ENCODE measurements around the gene FGD4.

Gene FGD4

GRCh38 chr12:32483499-32483898, 84.1 kb downstream of the FGD4 start:
- TF ChIP-seq CTCF (IDR thresholded peaks at IDR 0.05; ENCODE audit: low read depth, low read length) (peak; percentile 0), MYC (IDR thresholded peaks at IDR 0.05; ENCODE audit: low read depth, low read length) (0 out of 2 replicates have a peak, but pooled peaks have one; percentile 25), POLR2A (IDR thresholded peaks at IDR 0.05; ENCODE audit: extremely low read depth, insufficient read length) (no peak), MAX (IDR thresholded peaks at IDR 0.05; ENCODE audit: low read depth, low read length) (peak; percentile 33; the same call in 1 of the 2 replicates)
- peak; percentile 82 for DNase-seq (ENCODE audit: low read depth)
- no peak overlapping the region for H3K4me3 ChIP-seq (ENCODE audit: low read depth, low read length)

- no peak overlapping the region for H3K4me3 ChIP-seq (ENCODE audit: low read depth, low read length)
- no peak for DNase-seq (ENCODE audit: low read depth)
- TF ChIP-seq MYC (IDR thresholded peaks at IDR 0.05; ENCODE audit: low read depth, low read length) (no peak), MAX (IDR thresholded peaks at IDR 0.05; ENCODE audit: low read depth, low read length) (no peak), POLR2A (IDR thresholded peaks at IDR 0.05; ENCODE audit: extremely low read depth, insufficient read length) (no peak), CTCF (IDR thresholded peaks at IDR 0.05; ENCODE audit: low read depth, low read length) (no peak)
Observed at GRCh38 chr12:32483993-32484392, 84.6 kb downstream of the FGD4 start.

- H3K4me3 ChIP-seq (ENCODE audit: low read depth, low read length): no peak overlapping the region
- no peak for DNase-seq (ENCODE audit: low read depth)
- no peak for TF ChIP-seq MYC (IDR thresholded peaks at IDR 0.05; ENCODE audit: low read depth, low read length)
- no peak for TF ChIP-seq POLR2A (IDR thresholded peaks at IDR 0.05; ENCODE audit: extremely low read depth, insufficient read length)
- TF ChIP-seq CTCF (IDR thresholded peaks at IDR 0.05; ENCODE audit: low read depth, low read length): no peak
- no peak for TF ChIP-seq MAX (IDR thresholded peaks at IDR 0.05; ENCODE audit: low read depth, low read length)
Observed at GRCh38 chr12:32486158-32486557, 86.8 kb downstream of the FGD4 start.

GRCh38 chr12:32488132-32488531, 88.8 kb downstream of the FGD4 start:
- TF ChIP-seq POLR2A (IDR thresholded peaks at IDR 0.05; ENCODE audit: extremely low read depth, insufficient read length) (no peak), MAX (IDR thresholded peaks at IDR 0.05; ENCODE audit: low read depth, low read length) (no peak), CTCF (IDR thresholded peaks at IDR 0.05; ENCODE audit: low read depth, low read length) (no peak), MYC (IDR thresholded peaks at IDR 0.05; ENCODE audit: low read depth, low read length) (no peak)
- no peak for DNase-seq (ENCODE audit: low read depth)
- H3K4me3 ChIP-seq (ENCODE audit: low read depth, low read length): no peak overlapping the region

GRCh38 chr12:32489070-32489469, 89.7 kb downstream of the FGD4 start:
- TF ChIP-seq MYC (IDR thresholded peaks at IDR 0.05; ENCODE audit: low read depth, low read length) (no peak), CTCF (IDR thresholded peaks at IDR 0.05; ENCODE audit: low read depth, low read length) (no peak), POLR2A (IDR thresholded peaks at IDR 0.05; ENCODE audit: extremely low read depth, insufficient read length) (no peak), MAX (IDR thresholded peaks at IDR 0.05; ENCODE audit: low read depth, low read length) (no peak)
- no peak overlapping the region for H3K4me3 ChIP-seq (ENCODE audit: low read depth, low read length)
- DNase-seq (ENCODE audit: low read depth): no peak

- DNase-seq (ENCODE audit: low read depth): no peak
- H3K4me3 ChIP-seq (ENCODE audit: low read depth, low read length): no peak overlapping the region
- TF ChIP-seq CTCF (IDR thresholded peaks at IDR 0.05; ENCODE audit: low read depth, low read length) (no peak), MAX (IDR thresholded peaks at IDR 0.05; ENCODE audit: low read depth, low read length) (no peak), POLR2A (IDR thresholded peaks at IDR 0.05; ENCODE audit: extremely low read depth, insufficient read length) (no peak)
Observed at GRCh38 chr12:32490801-32491200, 91.4 kb downstream of the FGD4 start.

All from NB4 (cell line).